Measurements from ENCODE around the gene MUC4. TPM values are rescaled to one million over a fixed set of nuclear protein-coding genes. Genes with fewer than 3 reads are reported as not detected.

The MUC4 gene
- total RNA-seq, 1 experiment from 2014 or later, result not detected

GRCh38 chr3:195853036-195853435 lies 41.3 kb upstream of the MUC4 start:
- TF ChIP-seq CTCF (conservative IDR thresholded peaks at IDR 0.05; ENCODE audit: low read depth, low read length) (no peak), EZH2 (IDR thresholded peaks at IDR 0.05; ENCODE audit: borderline replicate concordance, low read depth, low read length, poor library complexity, severe bottlenecking) (no peak)
- intact Hi-C loops (cut with micrococcal nuclease; ENCODE audit: unreplicated experiment), result loop anchor here (5.0 to 10.0 kb wide), 2 partner anchors 208 to 296 kb away; no protein-coding TSS in a partner anchor
- no peaks in the 10 kb centered on the region for H3K9me3 ChIP-seq (ENCODE audit: low read depth, low read length, poor library complexity, severe bottlenecking)
- no TSS peak for BruUV-seq (replicated peaks)
- ChIA-PET POLR2A (ENCODE audit: low non-redundant PET) (no interaction called here), CTCF (no interaction called here)
- no peaks in the 10 kb centered on the region for H3K4me1 ChIP-seq (ENCODE audit: insufficient read depth, low read length, poor library complexity, severe bottlenecking)
- no peak overlapping the region for H3K27ac ChIP-seq (ENCODE audit: low read depth, low read length, poor library complexity, severe bottlenecking)
- H3K36me3 ChIP-seq (ENCODE audit: insufficient read depth, low read length, poor library complexity, severe bottlenecking), result no peaks in the 10 kb centered on the region
- no peak for DNase-seq (ENCODE audit: low spot score)
- no peak overlapping the region for H3K4me3 ChIP-seq (ENCODE audit: low read depth, low read length, poor library complexity, severe bottlenecking)
- no peaks in the 10 kb centered on the region for H3K27me3 ChIP-seq (replicated peaks; ENCODE audit: insufficient read depth, low read depth, low read length, poor library complexity)

GRCh38 chr3:195850857-195851543 lies 39.3 kb upstream of the MUC4 start:
- no peak overlapping the region for H3K27ac ChIP-seq (ENCODE audit: low read depth, low read length, poor library complexity, severe bottlenecking)
- intact Hi-C loops (cut with micrococcal nuclease; ENCODE audit: unreplicated experiment), result loop anchor here (2.0 to 10.0 kb wide), 4 partner anchors 44 to 580 kb away; partner anchors contain the start of gene XXYLT1
- H3K36me3 ChIP-seq (ENCODE audit: insufficient read depth, low read length, poor library complexity, severe bottlenecking), result no peaks in the 10 kb centered on the region
- DNase-seq (ENCODE audit: low spot score), result peak; percentile 93
- H3K4me1 ChIP-seq (ENCODE audit: insufficient read depth, low read length, poor library complexity, severe bottlenecking), result no peaks in the 10 kb centered on the region
- no peaks in the 10 kb centered on the region for H3K9me3 ChIP-seq (ENCODE audit: low read depth, low read length, poor library complexity, severe bottlenecking)
- POLR2A ChIA-PET (ENCODE audit: low non-redundant PET), result no interaction called here
- no peaks in the 10 kb centered on the region for H3K27me3 ChIP-seq (replicated peaks; ENCODE audit: insufficient read depth, low read depth, low read length, poor library complexity)
- BruUV-seq (replicated peaks), result no TSS peak
- H3K4me3 ChIP-seq (ENCODE audit: low read depth, low read length, poor library complexity, severe bottlenecking), result no peak overlapping the region
- CTCF ChIA-PET, result interaction anchor here (0.6 to 1.6 kb wide), 7 partner anchors 8 to 308 kb away, joined by 3 to 9 read pairs (median 4); partner anchors contain the start of gene PPP1R2
- peak; percentile 100 for TF ChIP-seq CTCF (conservative IDR thresholded peaks at IDR 0.05; ENCODE audit: low read depth, low read length)
- TF ChIP-seq EZH2 (IDR thresholded peaks at IDR 0.05; ENCODE audit: borderline replicate concordance, low read depth, low read length, poor library complexity, severe bottlenecking), result no peak

- ChIA-PET CTCF (interaction anchor here (0.5 to 0.7 kb wide), 4 partner anchors 26 to 262 kb away, joined by 3 to 4 read pairs (median 3); no protein-coding TSS in a partner anchor), POLR2A (ENCODE audit: low non-redundant PET) (no interaction called here)
- Histone ChIP-seq H3K4me1 (ENCODE audit: insufficient read depth, low read length, poor library complexity, severe bottlenecking) (no peaks in the 10 kb centered on the region), H3K9me3 (ENCODE audit: low read depth, low read length, poor library complexity, severe bottlenecking) (no peaks in the 10 kb centered on the region), H3K36me3 (ENCODE audit: insufficient read depth, low read length, poor library complexity, severe bottlenecking) (no peaks in the 10 kb centered on the region), H3K4me3 (ENCODE audit: low read depth, low read length, poor library complexity, severe bottlenecking) (no peak overlapping the region), H3K27me3 (replicated peaks; ENCODE audit: insufficient read depth, low read depth, low read length, poor library complexity) (no peaks in the 10 kb centered on the region), H3K27ac (ENCODE audit: low read depth, low read length, poor library complexity, severe bottlenecking) (no peak overlapping the region)
- intact Hi-C loops (cut with micrococcal nuclease; ENCODE audit: unreplicated experiment), result loop anchor here (2.0 to 10.0 kb wide), 4 partner anchors 45 to 579 kb away; partner anchors contain the start of gene XXYLT1
- BruUV-seq (replicated peaks), result no TSS peak
- peak; percentile 47 for TF ChIP-seq CTCF (conservative IDR thresholded peaks at IDR 0.05; ENCODE audit: low read depth, low read length)
- TF ChIP-seq EZH2 (IDR thresholded peaks at IDR 0.05; ENCODE audit: borderline replicate concordance, low read depth, low read length, poor library complexity, severe bottlenecking), result no peak
- no peak for DNase-seq (ENCODE audit: low spot score)
Measured at GRCh38 chr3:195849322-195850074, 37.8 kb upstream of the MUC4 start.

Measured in A673 (cell line).